B cell (primary cell): ENCODE measurements around the gene AMFR.

Experiments used
- EZH2 ChIP-seq: IDR thresholded peaks from 2 replicates; pipeline ENCODE4 v1.6.1; 2012; ENCODE audit warnings: borderline replicate concordance, low read depth, mild to moderate bottlenecking, moderate library complexity, low read length; ENCODE audit not compliant: insufficient read depth, poor library complexity, severe bottlenecking
- TF ChIP-seq, protein P1 (sequence below): fragments of 200-600 bp; IDR thresholded peaks from one replicate; pipeline ENCODE4 v1.8.0; 2022; ENCODE audit warnings: antibody characterized with exemption, mild to moderate bottlenecking

DNA sequence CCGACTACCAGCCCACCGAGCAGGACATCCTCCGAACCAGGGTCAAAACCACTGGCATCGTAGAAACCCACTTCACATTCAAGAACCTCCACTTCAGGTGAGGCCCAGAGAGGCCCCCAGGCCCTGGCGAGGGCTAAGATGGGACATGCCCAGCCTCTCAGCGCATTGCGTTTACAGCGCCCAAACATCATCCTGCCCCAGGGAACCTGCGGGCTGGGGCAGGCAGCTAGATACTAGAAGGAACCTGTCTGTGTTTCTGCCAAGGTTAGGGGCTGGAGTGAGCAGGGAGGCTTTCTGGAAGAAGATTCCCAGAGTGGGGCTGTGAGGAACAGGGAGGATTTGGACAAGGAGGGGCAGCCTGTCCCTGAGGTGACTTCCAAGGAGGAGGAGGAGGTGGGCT is 90.6 kb downstream of the AMFR start:
- TF ChIP-seq, protein P1, sequence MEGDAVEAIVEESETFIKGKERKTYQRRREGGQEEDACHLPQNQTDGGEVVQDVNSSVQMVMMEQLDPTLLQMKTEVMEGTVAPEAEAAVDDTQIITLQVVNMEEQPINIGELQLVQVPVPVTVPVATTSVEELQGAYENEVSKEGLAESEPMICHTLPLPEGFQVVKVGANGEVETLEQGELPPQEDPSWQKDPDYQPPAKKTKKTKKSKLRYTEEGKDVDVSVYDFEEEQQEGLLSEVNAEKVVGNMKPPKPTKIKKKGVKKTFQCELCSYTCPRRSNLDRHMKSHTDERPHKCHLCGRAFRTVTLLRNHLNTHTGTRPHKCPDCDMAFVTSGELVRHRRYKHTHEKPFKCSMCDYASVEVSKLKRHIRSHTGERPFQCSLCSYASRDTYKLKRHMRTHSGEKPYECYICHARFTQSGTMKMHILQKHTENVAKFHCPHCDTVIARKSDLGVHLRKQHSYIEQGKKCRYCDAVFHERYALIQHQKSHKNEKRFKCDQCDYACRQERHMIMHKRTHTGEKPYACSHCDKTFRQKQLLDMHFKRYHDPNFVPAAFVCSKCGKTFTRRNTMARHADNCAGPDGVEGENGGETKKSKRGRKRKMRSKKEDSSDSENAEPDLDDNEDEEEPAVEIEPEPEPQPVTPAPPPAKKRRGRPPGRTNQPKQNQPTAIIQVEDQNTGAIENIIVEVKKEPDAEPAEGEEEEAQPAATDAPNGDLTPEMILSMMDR, result no peak
- no peak for TF ChIP-seq EZH2
